ENCODE results near the gene SMOC1.

The SMOC1 gene

GRCh38 chr14:69880893-69881292, 1.7 kb downstream of the SMOC1 start:
- TF ChIP-seq, protein P1, sequence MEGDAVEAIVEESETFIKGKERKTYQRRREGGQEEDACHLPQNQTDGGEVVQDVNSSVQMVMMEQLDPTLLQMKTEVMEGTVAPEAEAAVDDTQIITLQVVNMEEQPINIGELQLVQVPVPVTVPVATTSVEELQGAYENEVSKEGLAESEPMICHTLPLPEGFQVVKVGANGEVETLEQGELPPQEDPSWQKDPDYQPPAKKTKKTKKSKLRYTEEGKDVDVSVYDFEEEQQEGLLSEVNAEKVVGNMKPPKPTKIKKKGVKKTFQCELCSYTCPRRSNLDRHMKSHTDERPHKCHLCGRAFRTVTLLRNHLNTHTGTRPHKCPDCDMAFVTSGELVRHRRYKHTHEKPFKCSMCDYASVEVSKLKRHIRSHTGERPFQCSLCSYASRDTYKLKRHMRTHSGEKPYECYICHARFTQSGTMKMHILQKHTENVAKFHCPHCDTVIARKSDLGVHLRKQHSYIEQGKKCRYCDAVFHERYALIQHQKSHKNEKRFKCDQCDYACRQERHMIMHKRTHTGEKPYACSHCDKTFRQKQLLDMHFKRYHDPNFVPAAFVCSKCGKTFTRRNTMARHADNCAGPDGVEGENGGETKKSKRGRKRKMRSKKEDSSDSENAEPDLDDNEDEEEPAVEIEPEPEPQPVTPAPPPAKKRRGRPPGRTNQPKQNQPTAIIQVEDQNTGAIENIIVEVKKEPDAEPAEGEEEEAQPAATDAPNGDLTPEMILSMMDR (IDR thresholded peaks at IDR 0.05; ENCODE audit: low read depth, low read length, missing control alignments) = no peak
- DNase-seq (ENCODE audit: low read depth) = no peak
- H3K4me3 ChIP-seq (ENCODE audit: low read depth, low read length) = no peak overlapping the region

GRCh38 chr14:69882116-69882864, 3.1 kb downstream of the SMOC1 start:
- DNase-seq (ENCODE audit: low read depth) = no peak
- H3K4me3 ChIP-seq (ENCODE audit: low read depth, low read length) = no peak overlapping the region
- TF ChIP-seq, protein P1 (IDR thresholded peaks at IDR 0.05; ENCODE audit: low read depth, low read length, missing control alignments) = no peak

DNA sequence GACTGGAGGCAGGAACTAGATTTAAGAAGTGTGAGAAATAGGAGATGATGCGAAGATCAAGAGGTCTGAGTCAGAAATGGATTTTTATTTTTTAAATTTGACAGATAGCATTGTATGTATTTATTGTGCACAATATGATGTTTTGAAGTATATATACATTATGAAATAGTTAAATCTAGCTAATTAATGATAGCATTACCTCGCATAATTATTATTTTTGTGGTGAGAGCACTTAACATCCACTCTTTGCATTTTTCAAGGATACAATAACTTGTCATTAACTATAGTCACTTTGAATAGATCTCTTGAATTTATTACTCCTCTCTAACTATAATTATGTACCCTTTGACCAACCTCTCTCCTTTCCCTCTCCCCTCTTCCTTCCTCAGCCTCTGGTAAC, 3.7 kb downstream of the SMOC1 start:
- no peak for DNase-seq (ENCODE audit: low read depth)
- H3K4me3 ChIP-seq (ENCODE audit: low read depth, low read length) = no peak overlapping the region
- TF ChIP-seq, protein P1 (IDR thresholded peaks at IDR 0.05; ENCODE audit: low read depth, low read length, missing control alignments) = no peak

DNA sequence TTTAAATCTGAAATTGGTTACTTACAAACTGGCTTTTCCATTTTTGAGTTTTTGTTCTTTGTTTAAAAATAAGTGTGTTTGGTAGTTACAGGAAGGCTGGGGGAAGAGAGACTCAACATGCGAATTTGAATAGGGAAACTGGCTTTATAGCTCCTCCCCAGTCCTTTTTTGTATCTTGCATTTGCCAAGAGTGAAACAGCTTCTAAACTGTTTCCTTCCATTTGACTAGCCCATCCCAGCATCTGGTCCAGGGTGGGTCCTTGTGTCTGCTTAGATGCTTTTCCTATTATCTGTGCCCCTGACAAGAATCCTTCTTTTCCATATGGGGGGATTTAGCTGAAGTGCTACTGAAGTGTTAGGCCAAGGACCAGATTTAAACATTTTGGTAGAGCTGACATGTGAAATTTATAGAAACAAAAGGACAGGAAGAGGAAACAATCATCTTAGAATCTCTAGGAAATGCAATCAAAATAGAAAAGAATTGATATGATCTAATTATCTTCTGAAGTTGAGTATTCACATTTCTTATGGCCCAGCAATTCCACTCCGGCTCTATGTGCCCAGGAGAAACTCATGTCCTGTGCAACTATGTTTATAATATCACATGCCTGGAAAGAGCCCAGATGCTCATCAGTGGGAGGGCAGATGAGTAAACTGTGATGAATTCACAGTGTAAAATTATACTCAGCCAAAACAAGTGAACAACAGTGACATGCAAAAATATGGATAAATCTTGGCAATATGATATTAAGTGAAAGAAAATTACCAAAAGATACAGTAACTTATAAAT, 7.4 kb downstream of the SMOC1 start:
- no peak overlapping the region for H3K4me3 ChIP-seq (ENCODE audit: low read depth, low read length)
- no peak for DNase-seq (ENCODE audit: low read depth)
- TF ChIP-seq, protein P1 (IDR thresholded peaks at IDR 0.05; ENCODE audit: low read depth, low read length, missing control alignments) = no peak

- TF ChIP-seq, protein P1 (IDR thresholded peaks at IDR 0.05; ENCODE audit: low read depth, low read length, missing control alignments) = no peak
- DNase-seq (ENCODE audit: low read depth) = no peak
Observed at GRCh38 chr14:69887740-69888657, 8.8 kb downstream of the SMOC1 start.

DNA sequence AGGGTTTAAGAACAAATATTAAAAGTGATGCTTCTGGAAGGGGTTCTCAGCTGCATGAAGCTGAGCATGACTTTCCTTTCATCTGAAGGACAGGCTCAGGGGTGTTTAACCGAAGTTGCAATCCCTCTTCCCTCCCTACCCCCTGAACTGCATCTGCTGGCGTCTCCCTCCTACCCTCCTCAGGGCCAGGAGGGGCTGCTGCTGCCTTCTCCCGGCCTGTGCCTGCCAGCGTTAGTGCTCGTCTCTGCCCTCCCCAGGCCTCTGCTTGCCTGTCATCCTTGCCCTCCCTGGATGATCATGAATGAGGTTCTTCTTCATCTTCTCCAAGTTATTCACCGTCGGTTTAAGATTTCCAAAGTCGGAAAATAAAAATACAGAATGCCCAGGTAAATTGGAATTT, 12.2 kb downstream of the SMOC1 start:
- no peak overlapping the region for H3K4me3 ChIP-seq (ENCODE audit: low read depth, low read length)
- TF ChIP-seq, protein P1 (IDR thresholded peaks at IDR 0.05; ENCODE audit: low read depth, low read length, missing control alignments) = no peak
- DNase-seq (ENCODE audit: low read depth) = no peak

More at GRCh38 chr14:69887740-69888657, 8.8 kb downstream of the SMOC1 start:
- no peak overlapping the region for H3K4me3 ChIP-seq (ENCODE audit: low read depth, low read length)

All from GM12864 (cell line).